DOHH2 (cell line): ENCODE results near the gene KCNE1.

ENCODE experiments used
- EZH2phosphoT487 ChIP-seq: fragments of 200-600 bp; sonication (generic); IDR thresholded peaks from 2 replicates; pipeline ENCODE4 v1.6.1; 2017; ENCODE audit warnings: borderline replicate concordance, mild to moderate bottlenecking, antibody characterized with exemption, low read length, moderate library complexity, mixed read lengths
- TF ChIP-seq, protein P1 (sequence below): fragments of 200-600 bp; sonication (generic); IDR thresholded peaks from one replicate; pipeline ENCODE4 v1.5.1; 2014; ENCODE audit warnings: antibody characterized with exemption, mild to moderate bottlenecking, low read depth, low read length; ENCODE audit not compliant: poor library complexity, severe bottlenecking

DNA sequence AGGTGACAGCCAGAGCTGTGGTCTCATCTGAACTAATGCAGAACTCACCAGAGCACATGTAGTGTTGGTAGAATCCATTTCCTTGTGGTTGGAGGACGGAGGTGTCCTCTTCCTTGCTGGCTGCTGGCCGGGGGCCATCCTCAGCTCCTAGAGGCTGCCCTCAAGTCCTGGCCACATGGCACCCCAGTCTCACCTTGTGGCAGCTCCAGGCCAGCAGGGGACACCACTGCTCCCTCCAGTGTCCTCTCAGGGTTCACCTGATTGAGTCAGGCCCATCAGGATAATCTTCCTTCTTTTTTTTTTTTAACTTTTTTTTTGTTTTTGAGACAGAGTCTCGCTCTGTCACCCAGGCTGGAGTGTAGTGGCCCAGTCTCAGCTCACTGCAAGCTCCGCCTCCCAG lies 2.9 kb downstream of the KCNE1 start:
- TF ChIP-seq, protein P1, sequence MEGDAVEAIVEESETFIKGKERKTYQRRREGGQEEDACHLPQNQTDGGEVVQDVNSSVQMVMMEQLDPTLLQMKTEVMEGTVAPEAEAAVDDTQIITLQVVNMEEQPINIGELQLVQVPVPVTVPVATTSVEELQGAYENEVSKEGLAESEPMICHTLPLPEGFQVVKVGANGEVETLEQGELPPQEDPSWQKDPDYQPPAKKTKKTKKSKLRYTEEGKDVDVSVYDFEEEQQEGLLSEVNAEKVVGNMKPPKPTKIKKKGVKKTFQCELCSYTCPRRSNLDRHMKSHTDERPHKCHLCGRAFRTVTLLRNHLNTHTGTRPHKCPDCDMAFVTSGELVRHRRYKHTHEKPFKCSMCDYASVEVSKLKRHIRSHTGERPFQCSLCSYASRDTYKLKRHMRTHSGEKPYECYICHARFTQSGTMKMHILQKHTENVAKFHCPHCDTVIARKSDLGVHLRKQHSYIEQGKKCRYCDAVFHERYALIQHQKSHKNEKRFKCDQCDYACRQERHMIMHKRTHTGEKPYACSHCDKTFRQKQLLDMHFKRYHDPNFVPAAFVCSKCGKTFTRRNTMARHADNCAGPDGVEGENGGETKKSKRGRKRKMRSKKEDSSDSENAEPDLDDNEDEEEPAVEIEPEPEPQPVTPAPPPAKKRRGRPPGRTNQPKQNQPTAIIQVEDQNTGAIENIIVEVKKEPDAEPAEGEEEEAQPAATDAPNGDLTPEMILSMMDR, result no peak
- no peak for TF ChIP-seq EZH2phosphoT487
